Measurements from ENCODE around the gene COL21A1. TPM values are rescaled to one million over a fixed set of nuclear protein-coding genes. Genes with fewer than 3 reads are reported as not detected.

COL21A1 gene
- total RNA-seq, 2 donors from 2014 or later, result 4.8 to 13.3 TPM

DNA sequence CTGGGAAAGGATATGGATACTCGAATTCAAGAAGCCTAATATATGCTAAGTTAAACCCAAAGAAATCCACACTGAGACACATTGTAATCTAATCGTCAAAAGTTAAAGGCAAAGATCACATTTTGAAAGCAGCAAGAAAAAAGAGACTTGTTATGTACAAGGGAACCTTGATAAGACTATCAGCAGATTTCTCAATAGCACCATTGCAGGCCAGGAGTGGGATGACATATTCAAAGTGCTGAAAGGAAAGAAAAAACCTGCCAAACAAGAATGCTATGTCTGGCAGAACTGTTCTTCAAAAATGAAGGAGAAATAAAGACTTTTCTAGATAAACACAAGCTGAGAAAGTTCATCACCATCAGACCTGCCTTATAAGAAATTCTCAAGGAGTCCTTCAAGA, 75.2 kb downstream of the COL21A1 start:
- TF ChIP-seq POLR2AphosphoS5 (IDR thresholded peaks at IDR 0.05), result no peak
- TF ChIP-seq POLR2A (IDR thresholded peaks at IDR 0.05), result no peak
- TF ChIP-seq, protein P1, sequence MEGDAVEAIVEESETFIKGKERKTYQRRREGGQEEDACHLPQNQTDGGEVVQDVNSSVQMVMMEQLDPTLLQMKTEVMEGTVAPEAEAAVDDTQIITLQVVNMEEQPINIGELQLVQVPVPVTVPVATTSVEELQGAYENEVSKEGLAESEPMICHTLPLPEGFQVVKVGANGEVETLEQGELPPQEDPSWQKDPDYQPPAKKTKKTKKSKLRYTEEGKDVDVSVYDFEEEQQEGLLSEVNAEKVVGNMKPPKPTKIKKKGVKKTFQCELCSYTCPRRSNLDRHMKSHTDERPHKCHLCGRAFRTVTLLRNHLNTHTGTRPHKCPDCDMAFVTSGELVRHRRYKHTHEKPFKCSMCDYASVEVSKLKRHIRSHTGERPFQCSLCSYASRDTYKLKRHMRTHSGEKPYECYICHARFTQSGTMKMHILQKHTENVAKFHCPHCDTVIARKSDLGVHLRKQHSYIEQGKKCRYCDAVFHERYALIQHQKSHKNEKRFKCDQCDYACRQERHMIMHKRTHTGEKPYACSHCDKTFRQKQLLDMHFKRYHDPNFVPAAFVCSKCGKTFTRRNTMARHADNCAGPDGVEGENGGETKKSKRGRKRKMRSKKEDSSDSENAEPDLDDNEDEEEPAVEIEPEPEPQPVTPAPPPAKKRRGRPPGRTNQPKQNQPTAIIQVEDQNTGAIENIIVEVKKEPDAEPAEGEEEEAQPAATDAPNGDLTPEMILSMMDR (IDR thresholded peaks at IDR 0.05), result no peak
- Histone ChIP-seq H3K9me3 (no peaks in the 10 kb centered on the region), H3K36me3 (no peaks in the 10 kb centered on the region), H3K27me3 (replicated peaks; ENCODE audit: insufficient read depth) (no peaks in the 10 kb centered on the region), H3K27ac (no peak overlapping the region), H3K4me1 (replicated peaks) (no peaks in the 10 kb centered on the region), H3K4me3 (no peak overlapping the region)
- intact Hi-C loops (cut with DNase I), result no loop called here
- WGBS, result 90% methylated on average over 2 of the region's 2 CpGs
- no peak for DNase-seq (ENCODE audit: low spot score)

DNA sequence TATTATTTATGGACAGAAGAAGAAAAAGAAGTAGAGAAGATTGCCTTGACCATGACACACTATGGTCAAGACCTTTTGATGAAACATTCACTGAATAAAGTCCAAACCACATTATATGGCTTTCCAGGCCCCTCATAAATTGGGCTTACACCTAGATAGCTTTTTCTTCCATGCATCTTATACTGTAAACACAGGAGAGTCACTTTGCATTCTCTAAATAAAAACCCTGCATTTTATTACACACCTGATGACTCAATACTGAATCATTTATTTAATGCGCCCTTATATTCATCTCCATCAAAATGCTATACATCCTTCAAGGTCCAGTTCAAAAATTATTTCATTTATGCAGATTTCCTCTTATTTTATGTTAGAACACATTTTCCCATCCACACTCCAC, 78.0 kb downstream of the COL21A1 start:
- Histone ChIP-seq H3K4me3 (no peak overlapping the region), H3K27ac (no peak overlapping the region), H3K36me3 (no peaks in the 10 kb centered on the region), H3K4me1 (replicated peaks) (no peaks in the 10 kb centered on the region), H3K27me3 (replicated peaks; ENCODE audit: insufficient read depth) (no peaks in the 10 kb centered on the region), H3K9me3 (no peaks in the 10 kb centered on the region)
- TF ChIP-seq POLR2AphosphoS5 (IDR thresholded peaks at IDR 0.05) (no peak), POLR2A (IDR thresholded peaks at IDR 0.05) (no peak)
- TF ChIP-seq, protein P1 (IDR thresholded peaks at IDR 0.05), result no peak
- intact Hi-C loops (cut with DNase I), result no loop called here
- no peak for DNase-seq (ENCODE audit: low spot score)
- 97% methylated on average over 1 of the region's 1 CpG for WGBS

DNA sequence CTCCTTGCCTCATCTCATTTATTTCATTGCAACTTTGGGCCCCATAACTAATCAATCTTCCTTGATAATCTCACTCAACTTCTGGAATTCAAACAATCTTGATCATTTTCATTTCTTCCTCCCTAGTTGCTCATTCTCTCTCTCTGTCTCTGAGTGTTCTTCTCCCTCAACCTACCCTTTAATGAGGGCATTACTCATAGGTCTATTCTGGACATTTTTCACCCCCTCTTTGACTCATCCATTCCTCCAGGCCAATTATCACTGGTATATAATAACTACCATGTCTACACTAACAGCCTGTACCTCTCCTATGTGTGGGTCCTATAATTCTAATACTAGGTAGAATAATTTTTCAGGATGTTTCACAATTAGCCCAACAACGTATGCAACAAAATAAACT, 78.8 kb downstream of the COL21A1 start:
- H3K4me1 ChIP-seq (replicated peaks), result no peaks in the 10 kb centered on the region
- no peaks in the 10 kb centered on the region for H3K9me3 ChIP-seq
- H3K27me3 ChIP-seq (replicated peaks; ENCODE audit: insufficient read depth), result no peaks in the 10 kb centered on the region
- H3K27ac ChIP-seq, result no peak overlapping the region
- TF ChIP-seq, protein P1 (IDR thresholded peaks at IDR 0.05), result no peak
- TF ChIP-seq POLR2A (IDR thresholded peaks at IDR 0.05) (no peak), POLR2AphosphoS5 (IDR thresholded peaks at IDR 0.05) (no peak)
- WGBS, result 77% methylated on average over 1 of the region's 1 CpG
- H3K36me3 ChIP-seq, result no peaks in the 10 kb centered on the region
- DNase-seq (ENCODE audit: low spot score), result no peak
- intact Hi-C loops (cut with DNase I), result no loop called here
- H3K4me3 ChIP-seq, result no peak overlapping the region

DNA sequence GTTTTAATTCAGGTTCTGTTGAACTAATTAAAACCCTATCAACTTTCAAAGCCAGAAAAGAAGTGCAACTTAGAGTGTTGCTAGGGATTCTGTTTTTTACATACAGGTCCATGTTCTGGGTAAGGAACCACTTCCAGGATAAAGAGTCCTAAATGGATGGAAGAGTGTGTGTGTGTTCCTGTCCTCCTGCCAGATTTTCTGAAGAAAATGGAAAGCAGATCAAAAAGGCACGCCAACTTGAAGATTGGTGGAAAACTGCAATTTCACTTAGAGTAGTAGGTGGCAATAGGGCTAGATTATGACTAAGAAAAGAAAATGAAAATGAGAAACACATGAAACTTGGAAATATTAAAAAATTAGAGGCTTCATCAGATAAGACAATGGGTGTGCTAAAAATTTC, 85.3 kb downstream of the COL21A1 start:
- intact Hi-C loops (cut with DNase I), result no loop called here
- Histone ChIP-seq H3K4me1 (replicated peaks) (no peaks in the 10 kb centered on the region), H3K9me3 (no peaks in the 10 kb centered on the region), H3K27me3 (replicated peaks; ENCODE audit: insufficient read depth) (no peaks in the 10 kb centered on the region), H3K4me3 (no peak overlapping the region), H3K36me3 (no peaks in the 10 kb centered on the region), H3K27ac (no peak overlapping the region)
- TF ChIP-seq, protein P1 (IDR thresholded peaks at IDR 0.05), result no peak
- TF ChIP-seq POLR2A (IDR thresholded peaks at IDR 0.05) (no peak), POLR2AphosphoS5 (IDR thresholded peaks at IDR 0.05) (no peak)
- no peak for DNase-seq (ENCODE audit: low spot score)
- 94% methylated on average over 1 of the region's 1 CpG for WGBS

DNA sequence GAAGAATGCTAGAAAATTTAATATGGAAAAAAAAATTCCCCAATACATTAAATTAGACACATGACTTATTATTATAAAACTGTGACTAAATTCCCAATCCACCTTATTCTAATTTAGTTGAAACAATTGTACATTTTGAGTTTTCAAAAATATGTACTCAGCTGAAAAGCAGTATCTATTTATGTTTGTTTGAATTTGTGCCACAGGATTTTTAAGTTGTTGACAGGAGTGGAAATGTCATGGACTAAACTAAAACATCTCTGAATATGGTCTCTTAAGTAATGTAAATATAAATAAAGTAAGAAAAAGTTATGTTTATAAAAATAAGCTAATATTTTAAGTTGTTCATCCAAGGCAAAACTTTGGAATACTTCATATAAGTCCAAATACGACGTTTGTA, 86.9 kb downstream of the COL21A1 start:
- TF ChIP-seq, protein P1 (IDR thresholded peaks at IDR 0.05), result no peak
- H3K27me3 ChIP-seq (replicated peaks; ENCODE audit: insufficient read depth), result no peaks in the 10 kb centered on the region
- intact Hi-C loops (cut with DNase I), result no loop called here
- no peaks in the 10 kb centered on the region for H3K36me3 ChIP-seq
- H3K4me1 ChIP-seq (replicated peaks), result no peaks in the 10 kb centered on the region
- H3K27ac ChIP-seq, result no peak overlapping the region
- H3K9me3 ChIP-seq, result no peaks in the 10 kb centered on the region
- no peak for DNase-seq (ENCODE audit: low spot score)
- 83% methylated on average over 2 of the region's 2 CpGs for WGBS
- no peak overlapping the region for H3K4me3 ChIP-seq
